NCI-H460 (cell line): Measurements from ENCODE around the gene FZD1. TPM values are rescaled to one million over a fixed set of nuclear protein-coding genes. Genes with fewer than 3 reads are reported as not detected.

Experiments
- DNase-seq: peaks from one replicate; pipeline ENCODE4 v3.0.0-alpha.2; 2016; ENCODE audit warnings: low read depth; ENCODE audit errors: extremely low read depth
- polyA plus RNA-seq: library from polyadenylated mRNA; depleted of rRNA; stranded (reverse); fragments of >200 nt; gene quantifications from 2 replicates; pipeline ENCODE4 v1.2.3, GENCODE V29; 2014; cell fraction: nucleus; rRNA removed
- total RNA-seq: library from RNA; depleted of rRNA; stranded (reverse); fragments of >200 nt; shearing (Covaris generic); gene quantifications from 2 replicates; pipeline ENCODE4 v1.2.3, GENCODE V29; 2014; rRNA removed

Gene FZD1
- 3.1 and 3.7 TPM in 2 replicates for total RNA-seq
- 3.3 and 3.4 TPM in 2 replicates for polyA plus RNA-seq

DNA sequence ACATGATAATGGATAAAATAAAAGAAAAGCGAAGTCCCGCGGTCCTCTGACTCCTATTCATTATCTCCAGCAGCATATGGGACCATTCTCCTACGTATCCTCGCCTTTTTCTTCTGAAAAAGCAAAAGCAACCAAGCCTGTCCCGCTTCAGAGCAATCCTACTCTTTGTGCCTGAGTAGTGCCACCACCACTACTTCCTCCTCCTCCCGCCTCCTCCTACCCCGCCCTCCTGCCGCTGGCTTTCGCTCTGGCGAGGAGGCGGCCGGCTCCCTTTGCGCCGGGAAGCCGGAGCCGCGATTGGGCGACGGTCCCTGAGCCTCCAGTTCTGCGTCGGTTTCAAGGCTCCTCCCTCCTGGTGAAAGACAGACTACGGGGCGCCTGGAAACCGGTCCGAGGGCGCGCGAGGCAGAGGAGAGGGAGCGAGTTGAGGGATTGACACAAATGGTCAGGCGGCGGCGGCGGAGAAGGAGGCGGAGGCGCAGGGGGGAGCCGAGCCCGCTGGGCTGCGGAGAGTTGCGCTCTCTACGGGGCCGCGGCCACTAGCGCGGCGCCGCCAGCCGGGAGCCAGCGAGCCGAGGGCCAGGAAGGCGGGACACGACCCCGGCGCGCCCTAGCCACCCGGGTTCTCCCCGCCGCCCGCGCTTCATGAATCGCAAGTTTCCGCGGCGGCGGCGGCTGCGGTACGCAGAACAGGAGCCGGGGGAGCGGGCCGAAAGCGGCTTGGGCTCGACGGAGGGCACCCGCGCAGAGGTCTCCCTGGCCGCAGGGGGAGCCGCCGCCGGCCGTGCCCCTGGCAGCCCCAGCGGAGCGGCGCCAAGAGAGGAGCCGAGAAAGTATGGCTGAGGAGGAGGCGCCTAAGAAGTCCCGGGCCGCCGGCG is at the start of gene FZD1:
FZD1 (plus strand) TSS at position 388 of the 878 bp plus-strand sequence; CDS start at position 836, 448 bp downstream.
- peak; percentile 97 for DNase-seq

DNA sequence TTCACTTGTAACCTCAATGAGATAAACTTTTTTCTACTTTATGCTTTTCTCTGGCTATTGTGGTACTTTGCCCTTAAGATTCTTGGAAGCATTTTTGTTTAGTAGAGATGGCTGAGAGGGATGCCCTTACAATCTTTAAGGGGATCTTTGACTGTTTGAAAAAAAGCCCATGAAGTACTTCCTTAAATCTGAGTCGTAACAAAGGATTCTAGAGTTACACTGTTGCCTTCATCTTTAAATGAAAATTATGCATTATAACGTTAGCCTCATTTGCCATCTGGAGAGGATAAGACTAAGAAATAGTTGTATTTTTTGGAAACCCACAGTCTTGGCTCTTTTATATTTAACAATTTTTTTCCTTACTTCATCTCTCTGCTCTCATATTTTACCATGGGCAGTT is 37.8 kb upstream of the FZD1 start:
- no peak for DNase-seq

DNA sequence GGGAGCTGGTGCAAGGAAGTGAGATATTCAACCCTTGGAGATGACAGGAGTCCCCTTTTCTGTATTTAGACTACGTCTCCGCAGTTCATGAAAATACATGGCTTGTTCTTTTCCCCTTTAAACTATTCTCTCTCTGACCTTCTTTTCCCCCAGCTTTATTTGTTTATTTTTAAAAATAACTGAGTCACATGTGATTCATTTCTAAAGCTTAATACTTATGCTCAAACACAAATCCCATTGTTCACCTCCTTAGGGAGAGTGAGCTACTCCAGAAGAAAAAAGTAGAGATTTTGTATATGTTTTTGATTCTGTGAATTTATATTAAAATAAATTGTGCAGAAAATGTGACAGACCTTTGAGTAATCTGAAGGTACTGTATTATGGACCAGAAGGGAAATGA is 35.9 kb upstream of the FZD1 start:
- DNase-seq: no peak

DNA sequence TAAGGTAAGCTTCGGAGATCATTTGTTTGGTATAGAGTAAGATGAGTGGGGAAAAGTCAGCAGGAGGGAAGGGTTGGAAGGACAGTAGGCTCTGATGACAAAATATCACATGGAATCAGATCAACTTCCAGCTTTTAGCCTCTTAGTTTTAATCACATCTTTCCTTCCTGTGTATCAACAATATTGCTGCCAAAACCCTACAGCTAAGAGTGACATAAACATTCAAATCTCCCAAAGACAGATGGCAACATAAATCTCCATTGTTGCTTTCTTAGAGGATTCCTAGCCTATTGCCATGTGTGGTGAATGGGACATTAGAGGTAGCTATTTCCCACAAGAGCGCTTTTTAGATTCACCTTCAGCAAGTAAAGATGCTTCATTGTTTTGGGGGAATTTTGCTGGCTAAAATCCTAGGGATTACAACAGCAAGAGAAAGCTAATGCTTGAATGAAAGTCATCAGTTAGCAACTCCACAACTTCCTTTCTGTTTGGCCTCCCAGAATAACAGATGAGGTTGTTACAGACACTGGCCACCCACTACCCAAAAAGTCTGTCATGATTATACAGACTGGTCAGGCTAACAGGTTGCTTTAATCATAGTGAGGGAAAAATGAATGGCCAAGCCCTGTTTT is 35.2 kb upstream of the FZD1 start:
- DNase-seq: no peak

DNA sequence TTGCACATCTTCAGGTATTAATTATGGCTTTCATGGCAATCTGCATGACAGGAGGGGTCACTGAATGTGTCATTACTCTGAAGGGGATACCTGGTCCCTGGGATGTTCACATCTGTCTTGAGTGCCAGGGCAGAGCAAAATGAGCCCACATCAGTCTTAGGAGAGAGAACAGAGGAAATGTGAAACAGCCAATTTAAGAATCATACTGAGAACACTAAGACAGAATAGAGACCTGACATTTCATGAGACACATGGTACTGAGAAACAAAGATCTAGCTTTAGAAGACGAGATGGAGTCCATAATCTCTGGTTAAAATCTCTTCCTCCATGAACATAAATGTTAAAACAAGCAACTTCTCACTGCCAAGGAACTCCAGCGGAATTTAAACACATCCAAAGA is 34.1 kb upstream of the FZD1 start:
- no peak for DNase-seq

DNA sequence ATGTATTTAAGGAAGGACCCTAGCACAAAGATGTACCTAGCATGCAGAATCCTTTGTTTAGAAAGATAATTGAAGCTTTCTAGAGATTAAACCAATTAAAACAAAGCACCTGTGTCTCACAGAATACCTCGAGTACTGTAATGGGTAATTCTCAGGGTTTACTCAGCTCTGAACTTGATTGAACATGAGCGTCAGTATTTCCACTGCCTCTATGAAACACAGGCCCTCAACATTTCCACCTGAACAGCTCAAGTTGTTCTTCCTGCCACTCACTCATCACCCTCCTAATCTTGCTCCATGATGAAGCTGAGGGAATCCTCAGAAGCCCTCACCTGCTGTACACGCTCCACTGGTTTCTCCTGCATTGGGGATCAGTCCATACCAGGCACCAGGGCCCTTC is 33.7 kb upstream of the FZD1 start:
- DNase-seq: no peak

DNA sequence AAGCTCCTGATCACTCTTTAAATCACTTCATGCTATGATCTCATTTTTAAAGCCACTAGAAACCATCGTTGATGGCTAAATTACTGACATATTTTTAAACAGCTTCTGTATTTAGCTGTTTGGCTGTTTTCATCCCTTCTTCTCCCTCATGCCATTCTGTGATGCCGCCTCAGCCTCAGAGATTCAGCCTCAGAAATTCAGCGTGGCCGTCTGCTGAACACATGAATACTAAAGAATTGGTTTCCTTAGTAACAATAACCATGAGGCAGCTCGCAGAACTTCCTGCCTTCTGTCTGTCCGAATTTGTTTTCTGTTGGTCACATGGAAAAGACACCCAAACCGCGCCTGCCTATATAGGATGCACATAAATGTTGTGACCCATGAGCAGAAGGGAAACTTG is 31.0 kb upstream of the FZD1 start:
- no peak for DNase-seq

DNA sequence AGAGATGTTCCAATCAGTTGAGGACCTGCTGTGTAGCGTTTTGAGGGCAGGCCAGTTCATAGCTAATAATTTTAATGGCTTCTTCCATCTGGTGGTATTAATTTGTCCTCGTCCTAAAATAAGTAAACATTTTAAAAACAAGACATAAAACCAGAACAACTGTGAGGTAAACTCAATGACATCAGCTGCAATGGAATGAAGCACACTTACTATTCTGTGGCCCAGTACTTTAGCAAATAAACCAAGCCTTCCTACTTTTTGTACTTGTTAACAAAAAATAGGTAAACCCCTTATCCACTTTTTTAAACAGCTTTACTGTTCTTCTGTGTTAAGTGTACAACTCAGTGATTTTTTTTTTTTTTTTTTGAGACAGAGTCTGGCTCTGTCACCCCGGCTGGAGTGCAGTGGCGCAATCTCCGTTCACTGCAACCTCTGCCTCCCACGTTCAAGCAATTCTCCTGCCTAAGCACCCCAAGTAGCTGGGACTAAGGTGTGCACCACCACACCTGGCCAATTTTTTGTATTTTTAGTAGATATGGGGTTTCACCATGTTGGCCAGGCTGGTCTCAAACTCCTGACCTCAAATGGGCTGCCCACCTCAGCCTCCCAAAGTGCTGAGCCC is 28.9 kb upstream of the FZD1 start:
- no peak for DNase-seq

DNA sequence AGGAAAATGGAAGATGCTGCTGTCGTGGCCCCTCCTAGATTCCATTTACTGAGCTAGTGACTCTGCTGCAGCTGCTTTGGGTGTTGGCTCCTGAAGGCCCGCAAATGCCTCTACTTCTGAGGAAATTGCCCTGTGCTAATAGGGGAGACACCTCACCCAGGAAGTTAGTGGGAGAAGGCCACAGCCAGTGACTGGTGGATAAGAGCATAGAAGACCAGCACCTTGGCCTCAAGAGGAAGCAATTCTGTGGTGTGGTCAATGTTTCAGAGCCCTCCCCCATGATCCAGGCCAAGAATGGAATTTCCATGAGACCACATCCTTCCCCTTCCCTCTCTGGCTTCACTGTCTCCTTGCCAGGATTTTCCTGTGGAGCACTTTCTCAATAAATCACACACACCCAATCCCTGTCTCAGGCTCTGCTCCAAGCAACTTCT is 25.0 kb upstream of the FZD1 start:
- no peak for DNase-seq

DNA sequence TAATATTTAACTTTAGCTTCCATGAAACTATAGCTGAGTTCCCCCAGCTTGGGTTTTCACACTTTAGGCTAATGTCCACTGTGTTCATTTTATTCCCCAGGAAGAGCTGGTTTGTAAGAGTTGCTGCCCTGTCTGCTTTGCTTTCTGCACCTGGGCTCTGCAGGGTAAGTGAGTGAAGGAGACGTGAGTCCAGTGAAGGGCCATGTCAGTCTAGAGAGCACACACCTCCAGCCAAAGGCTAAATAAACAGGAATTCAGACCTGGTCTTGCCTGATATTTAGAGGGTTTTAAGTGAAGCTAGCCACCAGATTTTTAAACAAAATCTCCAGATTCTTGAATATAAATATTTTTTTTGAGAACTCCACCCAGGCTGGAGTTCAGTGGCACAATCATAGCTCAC is 24.5 kb upstream of the FZD1 start:
- no peak for DNase-seq

DNA sequence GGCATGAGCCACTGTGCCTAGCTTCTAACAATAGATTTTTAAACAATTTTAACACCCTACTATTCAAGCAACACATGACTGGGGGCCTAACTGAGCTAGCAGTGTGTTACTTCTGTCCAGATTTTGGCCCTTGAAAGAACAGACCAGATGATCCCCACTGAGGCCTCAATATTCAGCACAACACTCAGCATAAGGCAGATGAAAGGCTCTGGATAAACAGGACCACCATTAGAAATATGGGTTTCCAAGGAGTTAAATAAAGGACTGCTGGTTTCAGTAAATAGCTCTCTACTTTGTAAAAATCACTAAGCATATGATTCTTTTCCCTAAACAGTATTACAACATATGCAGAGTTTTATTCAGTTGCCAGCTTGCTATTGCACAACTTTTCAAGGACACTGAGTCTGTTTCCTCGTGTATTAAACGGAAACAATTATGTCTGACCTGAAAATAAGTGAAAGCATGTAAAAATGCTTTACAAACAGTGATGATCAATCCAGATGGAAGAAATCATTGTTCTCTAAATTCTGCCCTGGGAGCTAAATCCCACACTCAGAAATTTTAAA is 23.8 kb upstream of the FZD1 start:
- DNase-seq: no peak

DNA sequence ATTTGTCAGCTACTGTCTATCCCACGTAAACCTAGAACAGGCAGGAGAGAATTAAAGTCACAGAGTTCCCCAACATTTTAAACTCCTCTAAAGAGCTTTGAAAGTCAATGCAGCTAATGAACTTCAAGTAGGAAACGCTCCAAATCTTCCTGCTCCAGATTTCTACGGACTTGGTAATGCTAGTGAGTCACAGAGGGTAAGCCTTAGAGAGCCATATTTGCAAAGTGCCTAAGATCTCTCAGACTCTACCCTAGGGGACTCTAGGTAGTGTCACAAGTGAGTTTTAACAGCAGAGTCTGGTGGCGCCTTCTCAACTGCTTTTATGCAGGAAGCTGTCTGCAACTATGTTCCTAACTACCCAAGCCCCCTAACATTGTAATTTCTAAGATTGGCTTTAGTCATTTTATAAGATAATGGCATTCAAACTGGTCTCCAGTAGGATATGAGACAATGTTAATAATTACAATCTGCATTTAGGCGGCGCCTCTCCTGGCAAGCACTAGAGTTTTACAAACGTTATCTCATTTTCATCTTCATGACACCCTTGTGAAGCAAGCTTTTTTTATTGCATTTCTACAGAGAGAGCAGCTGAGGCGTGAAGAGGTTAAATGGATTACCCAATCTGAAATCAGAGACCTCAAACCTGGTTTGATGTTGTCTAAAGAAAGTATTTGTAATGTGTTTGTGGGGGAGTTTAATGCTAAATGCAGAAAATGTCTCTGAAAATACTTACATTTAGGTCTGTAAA is 22.0 kb upstream of the FZD1 start:
- DNase-seq: no peak

DNA sequence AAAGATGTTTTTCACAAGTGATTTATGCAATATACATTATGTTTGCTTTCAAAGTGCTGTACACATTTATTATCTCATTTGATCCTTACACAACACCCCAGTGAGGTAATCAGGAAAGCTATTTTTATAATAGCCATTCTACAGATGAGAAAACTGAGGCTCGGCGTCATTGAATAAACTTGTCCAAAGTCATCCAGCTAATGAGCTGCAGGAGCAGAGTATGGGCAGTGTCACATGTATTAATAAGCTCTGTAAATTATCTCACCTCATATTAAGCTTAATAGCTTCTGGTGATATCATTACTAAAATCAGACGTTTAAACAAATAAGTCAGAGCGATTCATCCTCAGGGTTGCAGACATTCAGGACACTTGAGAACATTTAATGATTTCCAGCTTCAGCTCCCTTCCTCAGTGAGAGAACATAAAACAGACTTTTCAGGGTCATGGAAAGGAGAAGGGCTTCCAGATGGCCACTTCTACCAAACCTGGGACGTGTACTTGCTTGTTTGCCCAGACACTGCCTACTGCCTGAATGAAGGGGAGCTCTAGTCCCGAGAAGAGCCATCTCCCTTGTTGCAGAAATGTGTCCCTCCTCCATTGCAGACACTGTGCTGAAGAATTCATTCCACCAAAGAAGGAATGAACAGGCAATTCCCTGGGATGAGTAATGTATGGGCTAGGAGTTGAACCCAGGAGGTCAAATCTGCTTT is 20.5 kb upstream of the FZD1 start:
- no peak for DNase-seq

DNA sequence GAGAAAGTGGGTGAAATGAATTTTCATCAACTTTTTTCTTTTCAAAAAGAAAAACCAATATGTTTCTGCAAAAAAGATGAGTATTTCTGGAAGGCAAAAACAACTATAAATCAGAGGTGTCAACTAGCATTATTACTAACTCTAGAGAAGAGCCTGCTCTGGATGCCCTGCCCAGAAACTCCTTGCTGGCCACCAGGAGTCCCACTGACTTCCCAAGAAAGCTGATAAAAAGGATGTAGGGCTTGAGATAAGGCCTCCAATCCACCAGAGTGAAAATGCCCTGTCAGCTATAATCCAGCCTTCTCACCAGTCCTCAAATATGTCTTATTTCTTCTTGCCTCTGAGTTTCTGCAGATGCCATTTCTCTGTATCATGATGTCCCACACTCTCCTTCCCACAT is 16.7 kb upstream of the FZD1 start:
- no peak for DNase-seq

DNA sequence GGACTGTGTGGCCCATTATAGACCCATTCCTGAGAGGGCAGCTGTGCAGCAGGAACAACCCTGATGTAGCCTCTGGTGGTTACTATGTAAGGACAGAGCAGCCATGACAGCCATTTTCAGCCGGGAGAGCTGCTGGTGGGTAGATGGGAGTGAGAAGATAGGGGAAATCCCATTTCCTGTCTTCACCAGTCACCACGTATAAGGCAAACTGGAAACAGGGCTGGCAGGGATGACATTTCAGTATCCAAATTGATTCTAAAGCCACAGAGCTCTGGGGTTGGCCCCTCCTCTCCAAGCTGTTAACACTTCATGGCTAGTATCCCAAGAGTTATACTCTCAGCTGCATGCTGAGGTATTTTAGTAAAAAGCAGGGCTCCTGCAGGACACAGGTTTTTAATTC is 15.2 kb upstream of the FZD1 start:
- DNase-seq: no peak

DNA sequence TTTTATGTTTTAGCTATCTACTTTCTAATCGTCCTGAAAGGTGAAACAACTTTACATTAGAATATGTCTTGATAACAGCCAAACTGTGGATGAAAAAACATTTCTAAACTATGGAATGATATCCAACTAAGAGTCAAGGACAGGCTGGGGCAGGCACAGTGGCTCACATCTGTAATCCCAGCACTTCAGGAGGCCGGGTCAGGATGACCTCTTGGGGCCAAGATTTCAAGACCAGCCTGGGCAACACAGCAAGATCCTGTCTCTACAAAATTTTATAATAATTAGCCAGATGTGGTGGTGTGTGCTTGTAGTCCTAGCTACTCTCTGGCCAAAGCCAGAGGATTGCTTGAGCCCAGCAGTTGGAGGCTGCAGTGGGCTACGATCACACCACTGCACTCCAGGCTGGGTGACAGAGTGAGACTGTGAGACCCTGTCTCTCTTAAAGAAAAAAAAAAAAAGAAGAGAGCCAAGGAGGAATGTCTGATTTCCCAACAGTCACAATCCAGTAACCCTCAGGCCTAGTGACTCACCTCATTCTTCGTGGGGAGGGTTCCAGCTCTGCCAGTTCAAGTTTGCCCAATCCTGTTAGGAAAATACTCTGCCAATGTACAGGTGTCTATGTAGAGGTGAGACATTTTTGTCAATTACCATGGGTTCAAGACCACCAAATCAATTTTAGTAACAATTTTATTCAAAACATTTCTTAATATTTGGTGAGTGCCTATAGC is 14.6 kb upstream of the FZD1 start:
- DNase-seq: no peak

DNA sequence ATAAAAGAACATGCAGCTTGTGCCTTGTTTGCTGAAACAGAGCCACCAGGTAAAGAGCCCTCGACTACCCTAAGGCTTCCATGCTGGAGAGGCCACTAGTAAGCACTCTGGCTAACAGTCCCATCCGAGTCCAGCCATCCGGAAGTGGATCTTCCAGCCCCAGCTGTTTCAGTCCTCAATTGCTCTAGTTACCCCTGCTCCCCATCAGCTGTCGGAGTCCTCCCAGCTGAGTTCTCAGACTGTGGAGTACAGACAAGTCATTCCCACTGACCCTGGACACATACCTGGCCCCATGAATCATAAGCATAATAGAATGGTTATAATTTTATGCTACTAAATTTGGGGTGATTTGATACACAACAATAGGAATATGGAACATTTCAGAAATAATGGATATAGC is 13.5 kb upstream of the FZD1 start:
- DNase-seq: no peak

DNA sequence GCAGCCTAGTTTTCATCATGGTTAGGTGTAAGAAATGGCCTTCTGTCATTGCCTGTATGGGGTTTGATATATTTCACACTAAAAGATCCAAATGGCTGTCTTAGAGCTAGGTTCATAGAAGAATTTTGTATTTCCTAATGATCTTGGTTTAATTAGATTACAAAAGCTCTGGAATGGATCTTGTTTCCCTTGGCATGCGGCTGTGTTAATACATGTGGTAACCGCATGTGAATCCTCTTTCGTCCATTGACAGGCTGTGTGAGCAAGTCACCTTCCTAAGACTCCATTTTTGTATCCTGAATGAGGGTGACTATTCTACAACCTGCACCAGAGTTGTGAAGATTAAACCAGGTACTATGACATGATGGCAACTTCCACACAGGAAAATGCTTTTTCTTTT is 12.4 kb upstream of the FZD1 start:
- no peak for DNase-seq

DNA sequence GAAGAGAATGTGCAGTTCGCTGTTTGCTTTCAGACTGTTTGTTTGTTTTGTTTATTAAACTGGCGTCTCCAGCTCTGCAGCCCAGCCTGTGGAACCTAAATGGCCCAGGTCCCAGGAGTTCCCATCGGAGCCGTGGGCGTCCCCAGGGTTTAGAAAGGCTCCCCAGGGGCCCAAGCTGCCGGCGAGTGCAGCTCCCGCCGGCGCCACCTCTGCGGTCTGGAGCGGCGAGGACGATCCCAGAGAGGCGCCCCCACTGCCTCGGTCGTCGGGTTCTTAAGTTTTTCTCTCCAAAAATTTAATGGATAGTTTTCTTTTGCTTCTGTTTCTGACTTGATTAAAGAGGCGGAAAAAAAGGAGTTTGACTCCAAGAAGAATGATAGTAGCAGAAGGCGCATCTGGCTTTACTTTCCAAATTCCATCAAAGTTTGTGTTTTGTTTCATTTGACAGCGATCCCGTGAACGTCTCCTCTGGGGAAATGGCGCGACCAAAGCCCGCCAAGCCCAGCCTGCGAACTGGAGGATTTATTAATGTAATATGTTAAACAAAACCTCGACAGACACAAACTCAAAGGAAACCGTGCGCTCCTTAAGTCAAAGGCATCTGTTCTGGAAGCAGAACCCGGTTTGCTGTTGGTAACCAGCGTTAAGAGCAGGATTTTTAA is 718 bp upstream of the FZD1 start:
- peak; percentile 3 for DNase-seq
